ENCODE results near the gene ZNF438.
"Not testable (repeated sequence)": the region's sequence is repeated elsewhere in the genome, so short reads cannot be mapped to it uniquely, and the experiment has no call there.

The ZNF438 gene

DNA sequence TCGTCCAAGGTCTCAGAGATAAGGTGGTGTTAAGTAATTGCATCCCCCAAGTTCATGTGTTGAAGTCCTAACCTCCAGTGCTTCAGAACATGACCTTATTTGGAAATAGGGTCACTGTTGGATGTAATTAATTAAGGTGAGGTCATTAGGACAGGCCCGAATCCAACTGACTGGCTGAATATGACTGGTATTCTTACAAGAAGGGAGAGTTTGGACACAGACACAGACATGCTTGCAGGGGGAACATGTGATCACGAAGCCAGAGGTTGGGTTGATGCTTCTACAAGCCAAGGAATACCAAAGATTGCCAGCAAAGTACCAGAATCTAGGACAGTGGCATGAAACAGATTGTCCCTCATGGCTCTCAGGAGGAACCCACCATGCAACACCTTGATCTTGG, 228.6 kb downstream of the ZNF438 start:
- no peak for DNase-seq (ENCODE audit: low spot score)

DNA sequence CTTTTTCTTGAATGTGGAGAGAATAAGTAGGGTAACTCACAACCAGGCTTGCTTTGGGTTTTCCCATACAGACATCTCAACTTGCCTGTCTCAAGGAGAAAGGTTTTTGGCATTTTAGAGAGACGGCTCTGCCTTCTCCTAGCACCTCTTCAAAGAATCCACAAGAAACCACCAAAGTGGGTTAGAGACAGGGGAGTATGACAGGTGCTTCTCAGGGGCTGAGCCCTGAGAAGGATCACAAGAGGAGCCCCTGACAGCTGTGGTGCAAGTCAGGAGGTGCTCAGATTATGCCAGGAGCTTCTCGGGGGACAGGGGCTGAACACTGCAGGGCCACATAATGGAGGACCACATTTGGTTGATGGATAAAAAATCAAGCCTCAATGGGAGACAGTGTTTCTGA, 231.3 kb downstream of the ZNF438 start:
- DNase-seq (ENCODE audit: low spot score) = no peak

DNA sequence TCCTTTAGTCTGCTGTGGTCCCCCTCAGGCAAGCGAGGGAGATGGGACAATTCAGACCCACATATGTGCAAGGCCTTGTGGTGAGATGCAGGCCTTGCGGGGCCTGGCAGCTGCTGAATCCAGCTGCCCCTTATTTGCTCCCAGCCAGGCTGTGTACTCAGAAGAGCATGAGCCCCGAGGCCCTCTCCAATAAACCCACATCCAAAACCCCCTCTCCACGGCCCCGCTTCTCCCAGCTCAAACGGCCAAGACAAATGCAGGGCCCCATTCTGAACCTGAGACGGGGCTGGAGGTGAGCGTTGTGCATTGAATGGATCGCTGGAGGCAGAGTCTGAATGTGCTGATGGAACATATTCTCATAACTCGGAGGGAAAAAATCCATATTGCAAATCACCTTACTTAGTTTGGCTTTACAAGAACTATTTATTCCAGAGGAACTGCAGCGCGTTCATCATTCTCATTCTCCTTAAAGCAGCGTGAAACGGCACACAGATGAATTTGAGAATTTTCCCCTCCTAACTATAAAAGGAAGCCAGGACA, 232.9 kb downstream of the ZNF438 start:
- DNase-seq (ENCODE audit: low spot score) = no peak

DNA sequence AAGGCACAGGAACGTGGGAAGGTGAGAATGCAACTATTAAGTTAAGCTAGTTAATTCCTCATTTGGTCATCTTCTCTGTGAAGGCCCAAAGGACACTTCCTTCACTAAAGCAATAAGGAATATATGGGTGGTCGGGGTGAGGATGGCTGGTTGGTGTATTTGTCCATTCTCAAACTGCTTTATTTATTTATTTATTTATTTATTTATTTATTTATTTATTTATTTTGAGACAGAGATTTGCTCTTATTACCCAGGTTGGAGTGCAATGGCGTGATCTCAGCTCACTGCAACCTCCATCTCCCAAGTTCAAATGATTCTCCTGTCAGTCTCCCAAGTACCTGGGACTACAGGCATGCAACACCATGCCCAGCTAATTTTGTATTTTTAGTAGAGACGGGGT, 236.6 kb downstream of the ZNF438 start:
- DNase-seq (ENCODE audit: low spot score) = not testable (repeated sequence)

Measured in hematopoietic multipotent progenitor cell treated with erythropoietin and hydrocortisone succinate and interleukin-3 and kit ligand, for 15 days (in vitro differentiated cells).